ENCODE data around the gene BMPR1A. TPM values are rescaled to one million over a fixed set of nuclear protein-coding genes. Genes with fewer than 3 reads are reported as not detected.
A peak's percentile ranks its signal among the peaks of the same experiment; 100 is the strongest.

Gene BMPR1A
- total and polyA plus RNA-seq, 2 experiments from 2014 or later = 14.2 to 82.5 TPM

DNA sequence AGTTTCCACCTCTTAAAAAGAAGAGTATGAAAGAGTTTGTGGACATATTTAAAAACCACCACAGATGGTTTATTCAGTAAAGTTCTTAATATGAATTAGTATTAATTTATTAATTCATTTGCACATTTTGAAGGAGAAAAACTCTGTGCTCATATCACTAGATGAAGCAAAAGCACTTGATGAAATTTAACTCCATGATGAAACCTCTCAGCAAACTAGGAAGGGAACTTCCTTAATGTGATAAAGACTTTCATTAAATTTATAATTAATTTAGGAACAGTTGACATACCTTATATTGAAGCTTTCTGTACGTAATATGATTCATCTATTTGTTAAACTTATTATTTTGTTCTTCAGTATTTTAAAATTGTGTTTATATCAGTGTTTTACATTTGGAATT lies 101.6 kb downstream of the BMPR1A start:
- peaks cover 12% of the 10 kb centered on the region; the same call in 1 of the 2 replicates for H3F3A ChIP-seq (replicated peaks; ENCODE audit: low read depth)
- ATAC-seq (no peak), DNase-seq (ENCODE audit: low spot score) (no peak)
- Mint-ChIP-seq H3K4me3 (no peak overlapping the region), H3K4me1 (peaks cover 61% of the 10 kb centered on the region), H3K27ac (0 out of 2 replicates have a peak overlapping the region, but pooled peaks have one; percentile 65), H3K27me3 (ENCODE audit: insufficient read depth, low read depth, poor library complexity) (peaks cover 7% of the 10 kb centered on the region), H3K9me3 (no peaks in the 10 kb centered on the region; the same call in 2 of the 3 replicates), H3K36me3 (ENCODE audit: low read depth) (peaks cover 32% of the 10 kb centered on the region)
- H4K20me1 ChIP-seq (replicated peaks; ENCODE audit: insufficient read depth) = no peaks in the 10 kb centered on the region
- no peaks in the 10 kb centered on the region for H3K36me3 ChIP-seq (ENCODE audit: insufficient read depth)
- TF ChIP-seq EZH2 (IDR thresholded peaks at IDR 0.05; ENCODE audit: low read depth, unreplicated experiment) (no peak), CREB1 (CRISPR knock-in tag; IDR thresholded peaks at IDR 0.05; ENCODE audit: low read depth) (no peak), EZH2phosphoT487 (IDR thresholded peaks at IDR 0.05; ENCODE audit: unreplicated experiment) (no peak), POLR2AphosphoS5 (IDR thresholded peaks at IDR 0.05; ENCODE audit: low read depth) (no peak), JUNB (IDR thresholded peaks at IDR 0.05; ENCODE audit: unreplicated experiment) (no peak), ZNF331 (CRISPR knock-in tag; IDR thresholded peaks at IDR 0.05; ENCODE audit: low read depth) (no peak), NANOG (IDR thresholded peaks at IDR 0.05; ENCODE audit: borderline replicate concordance) (no peak), ZNF114 (CRISPR knock-in tag; IDR thresholded peaks at IDR 0.05) (no peak), STAT1 (IDR thresholded peaks at IDR 0.05; ENCODE audit: unreplicated experiment) (no peak)
- TF ChIP-seq, protein P1, sequence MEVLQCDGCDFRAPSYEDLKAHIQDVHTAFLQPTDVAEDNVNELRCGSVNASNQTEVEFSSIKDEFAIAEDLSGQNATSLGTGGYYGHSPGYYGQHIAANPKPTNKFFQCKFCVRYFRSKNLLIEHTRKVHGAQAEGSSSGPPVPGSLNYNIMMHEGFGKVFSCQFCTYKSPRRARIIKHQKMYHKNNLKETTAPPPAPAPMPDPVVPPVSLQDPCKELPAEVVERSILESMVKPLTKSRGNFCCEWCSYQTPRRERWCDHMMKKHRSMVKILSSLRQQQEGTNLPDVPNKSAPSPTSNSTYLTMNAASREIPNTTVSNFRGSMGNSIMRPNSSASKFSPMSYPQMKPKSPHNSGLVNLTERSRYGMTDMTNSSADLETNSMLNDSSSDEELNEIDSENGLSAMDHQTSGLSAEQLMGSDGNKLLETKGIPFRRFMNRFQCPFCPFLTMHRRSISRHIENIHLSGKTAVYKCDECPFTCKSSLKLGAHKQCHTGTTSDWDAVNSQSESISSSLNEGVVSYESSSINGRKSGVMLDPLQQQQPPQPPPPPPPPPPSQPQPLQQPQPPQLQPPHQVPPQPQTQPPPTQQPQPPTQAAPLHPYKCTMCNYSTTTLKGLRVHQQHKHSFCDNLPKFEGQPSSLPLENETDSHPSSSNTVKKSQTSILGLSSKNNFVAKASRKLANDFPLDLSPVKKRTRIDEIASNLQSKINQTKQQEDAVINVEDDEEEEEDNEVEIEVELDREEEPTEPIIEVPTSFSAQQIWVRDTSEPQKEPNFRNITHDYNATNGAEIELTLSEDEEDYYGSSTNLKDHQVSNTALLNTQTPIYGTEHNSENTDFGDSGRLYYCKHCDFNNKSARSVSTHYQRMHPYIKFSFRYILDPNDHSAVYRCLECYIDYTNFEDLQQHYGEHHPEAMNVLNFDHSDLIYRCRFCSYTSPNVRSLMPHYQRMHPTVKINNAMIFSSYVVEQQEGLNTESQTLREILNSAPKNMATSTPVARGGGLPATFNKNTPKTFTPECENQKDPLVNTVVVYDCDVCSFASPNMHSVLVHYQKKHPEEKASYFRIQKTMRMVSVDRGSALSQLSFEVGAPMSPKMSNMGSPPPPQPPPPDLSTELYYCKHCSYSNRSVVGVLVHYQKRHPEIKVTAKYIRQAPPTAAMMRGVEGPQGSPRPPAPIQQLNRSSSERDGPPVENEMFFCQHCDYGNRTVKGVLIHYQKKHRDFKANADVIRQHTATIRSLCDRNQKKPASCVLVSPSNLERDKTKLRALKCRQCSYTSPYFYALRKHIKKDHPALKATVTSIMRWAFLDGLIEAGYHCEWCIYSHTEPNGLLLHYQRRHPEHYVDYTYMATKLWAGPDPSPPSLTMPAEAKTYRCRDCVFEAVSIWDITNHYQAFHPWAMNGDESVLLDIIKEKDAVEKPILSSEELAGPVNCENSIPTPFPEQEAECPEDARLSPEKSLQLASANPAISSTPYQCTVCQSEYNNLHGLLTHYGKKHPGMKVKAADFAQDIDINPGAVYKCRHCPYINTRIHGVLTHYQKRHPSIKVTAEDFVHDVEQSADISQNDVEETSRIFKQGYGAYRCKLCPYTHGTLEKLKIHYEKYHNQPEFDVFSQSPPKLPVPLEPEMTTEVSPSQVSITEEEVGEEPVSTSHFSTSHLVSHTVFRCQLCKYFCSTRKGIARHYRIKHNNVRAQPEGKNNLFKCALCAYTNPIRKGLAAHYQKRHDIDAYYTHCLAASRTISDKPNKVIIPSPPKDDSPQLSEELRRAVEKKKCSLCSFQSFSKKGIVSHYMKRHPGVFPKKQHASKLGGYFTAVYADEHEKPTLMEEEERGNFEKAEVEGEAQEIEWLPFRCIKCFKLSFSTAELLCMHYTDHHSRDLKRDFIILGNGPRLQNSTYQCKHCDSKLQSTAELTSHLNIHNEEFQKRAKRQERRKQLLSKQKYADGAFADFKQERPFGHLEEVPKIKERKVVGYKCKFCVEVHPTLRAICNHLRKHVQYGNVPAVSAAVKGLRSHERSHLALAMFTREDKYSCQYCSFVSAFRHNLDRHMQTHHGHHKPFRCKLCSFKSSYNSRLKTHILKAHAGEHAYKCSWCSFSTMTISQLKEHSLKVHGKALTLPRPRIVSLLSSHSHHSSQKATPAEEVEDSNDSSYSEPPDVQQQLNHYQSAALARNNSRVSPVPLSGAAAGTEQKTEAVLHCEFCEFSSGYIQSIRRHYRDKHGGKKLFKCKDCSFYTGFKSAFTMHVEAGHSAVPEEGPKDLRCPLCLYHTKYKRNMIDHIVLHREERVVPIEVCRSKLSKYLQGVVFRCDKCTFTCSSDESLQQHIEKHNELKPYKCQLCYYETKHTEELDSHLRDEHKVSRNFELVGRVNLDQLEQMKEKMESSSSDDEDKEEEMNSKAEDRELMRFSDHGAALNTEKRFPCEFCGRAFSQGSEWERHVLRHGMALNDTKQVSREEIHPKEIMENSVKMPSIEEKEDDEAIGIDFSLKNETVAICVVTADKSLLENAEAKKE (CRISPR knock-in tag; IDR thresholded peaks at IDR 0.05) = no peak
- TF ChIP-seq, protein P2, sequence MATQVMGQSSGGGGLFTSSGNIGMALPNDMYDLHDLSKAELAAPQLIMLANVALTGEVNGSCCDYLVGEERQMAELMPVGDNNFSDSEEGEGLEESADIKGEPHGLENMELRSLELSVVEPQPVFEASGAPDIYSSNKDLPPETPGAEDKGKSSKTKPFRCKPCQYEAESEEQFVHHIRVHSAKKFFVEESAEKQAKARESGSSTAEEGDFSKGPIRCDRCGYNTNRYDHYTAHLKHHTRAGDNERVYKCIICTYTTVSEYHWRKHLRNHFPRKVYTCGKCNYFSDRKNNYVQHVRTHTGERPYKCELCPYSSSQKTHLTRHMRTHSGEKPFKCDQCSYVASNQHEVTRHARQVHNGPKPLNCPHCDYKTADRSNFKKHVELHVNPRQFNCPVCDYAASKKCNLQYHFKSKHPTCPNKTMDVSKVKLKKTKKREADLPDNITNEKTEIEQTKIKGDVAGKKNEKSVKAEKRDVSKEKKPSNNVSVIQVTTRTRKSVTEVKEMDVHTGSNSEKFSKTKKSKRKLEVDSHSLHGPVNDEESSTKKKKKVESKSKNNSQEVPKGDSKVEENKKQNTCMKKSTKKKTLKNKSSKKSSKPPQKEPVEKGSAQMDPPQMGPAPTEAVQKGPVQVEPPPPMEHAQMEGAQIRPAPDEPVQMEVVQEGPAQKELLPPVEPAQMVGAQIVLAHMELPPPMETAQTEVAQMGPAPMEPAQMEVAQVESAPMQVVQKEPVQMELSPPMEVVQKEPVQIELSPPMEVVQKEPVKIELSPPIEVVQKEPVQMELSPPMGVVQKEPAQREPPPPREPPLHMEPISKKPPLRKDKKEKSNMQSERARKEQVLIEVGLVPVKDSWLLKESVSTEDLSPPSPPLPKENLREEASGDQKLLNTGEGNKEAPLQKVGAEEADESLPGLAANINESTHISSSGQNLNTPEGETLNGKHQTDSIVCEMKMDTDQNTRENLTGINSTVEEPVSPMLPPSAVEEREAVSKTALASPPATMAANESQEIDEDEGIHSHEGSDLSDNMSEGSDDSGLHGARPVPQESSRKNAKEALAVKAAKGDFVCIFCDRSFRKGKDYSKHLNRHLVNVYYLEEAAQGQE (IDR thresholded peaks at IDR 0.05; ENCODE audit: unreplicated experiment) = no peak
- TF ChIP-seq, protein P3, sequence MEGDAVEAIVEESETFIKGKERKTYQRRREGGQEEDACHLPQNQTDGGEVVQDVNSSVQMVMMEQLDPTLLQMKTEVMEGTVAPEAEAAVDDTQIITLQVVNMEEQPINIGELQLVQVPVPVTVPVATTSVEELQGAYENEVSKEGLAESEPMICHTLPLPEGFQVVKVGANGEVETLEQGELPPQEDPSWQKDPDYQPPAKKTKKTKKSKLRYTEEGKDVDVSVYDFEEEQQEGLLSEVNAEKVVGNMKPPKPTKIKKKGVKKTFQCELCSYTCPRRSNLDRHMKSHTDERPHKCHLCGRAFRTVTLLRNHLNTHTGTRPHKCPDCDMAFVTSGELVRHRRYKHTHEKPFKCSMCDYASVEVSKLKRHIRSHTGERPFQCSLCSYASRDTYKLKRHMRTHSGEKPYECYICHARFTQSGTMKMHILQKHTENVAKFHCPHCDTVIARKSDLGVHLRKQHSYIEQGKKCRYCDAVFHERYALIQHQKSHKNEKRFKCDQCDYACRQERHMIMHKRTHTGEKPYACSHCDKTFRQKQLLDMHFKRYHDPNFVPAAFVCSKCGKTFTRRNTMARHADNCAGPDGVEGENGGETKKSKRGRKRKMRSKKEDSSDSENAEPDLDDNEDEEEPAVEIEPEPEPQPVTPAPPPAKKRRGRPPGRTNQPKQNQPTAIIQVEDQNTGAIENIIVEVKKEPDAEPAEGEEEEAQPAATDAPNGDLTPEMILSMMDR (conservative IDR thresholded peaks at IDR 0.05; ENCODE audit: low read depth in 2 of 2) = no peak
- TF ChIP-seq, protein P4, sequence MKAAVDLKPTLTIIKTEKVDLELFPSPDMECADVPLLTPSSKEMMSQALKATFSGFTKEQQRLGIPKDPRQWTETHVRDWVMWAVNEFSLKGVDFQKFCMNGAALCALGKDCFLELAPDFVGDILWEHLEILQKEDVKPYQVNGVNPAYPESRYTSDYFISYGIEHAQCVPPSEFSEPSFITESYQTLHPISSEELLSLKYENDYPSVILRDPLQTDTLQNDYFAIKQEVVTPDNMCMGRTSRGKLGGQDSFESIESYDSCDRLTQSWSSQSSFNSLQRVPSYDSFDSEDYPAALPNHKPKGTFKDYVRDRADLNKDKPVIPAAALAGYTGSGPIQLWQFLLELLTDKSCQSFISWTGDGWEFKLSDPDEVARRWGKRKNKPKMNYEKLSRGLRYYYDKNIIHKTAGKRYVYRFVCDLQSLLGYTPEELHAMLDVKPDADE (IDR thresholded peaks at IDR 0.05) = no peak
- peak overlapping the region; percentile 93 for H3K27ac ChIP-seq (ENCODE audit: low read depth)
- H2AFZ ChIP-seq = no peak overlapping the region
- no peak overlapping the region for H3K4me3 ChIP-seq
- H3K79me2 ChIP-seq (replicated peaks; ENCODE audit: insufficient read depth) = peaks cover 65% of the 10 kb centered on the region
- no peaks in the 10 kb centered on the region for H3K9me2 ChIP-seq (ENCODE audit: insufficient read depth)
- peaks cover 66% of the 10 kb centered on the region for H3K4me1 ChIP-seq (ENCODE audit: insufficient read depth)
- no peaks in the 10 kb centered on the region for H3K27me3 ChIP-seq (ENCODE audit: insufficient read depth)
- H3K4me2 ChIP-seq = no peak overlapping the region
